Calu3 (cell line): Measurements from ENCODE around the gene COL11A2. TPM values are rescaled to one million over a fixed set of nuclear protein-coding genes. Genes with fewer than 3 reads are reported as not detected.

Experiments
- BruUV-seq: library from RNA; stranded (reverse); fragments of 400-500 nt; replicated peaks from 2 replicates; lab custom pipeline; 2021; lab: Mats Ljungman, UMichigan
- CTCF ChIA-PET: fragments of 300-600 bp; sonication (Branson Sonifier 250); formaldehyde crosslinking; loops from one replicate; lab custom pipeline; 2022; ENCODE audit warnings: antibody characterized with exemption; lab: Charles Lee
- DNase-seq: peaks from one replicate; pipeline ENCODE4 v3.0.0; 2022
- H3K27ac Mint-ChIP-seq: one replicate; pipeline ENCODE4 v1.8.0; 2022; ENCODE audit warnings: mixed read lengths; ENCODE audit not compliant: unreplicated experiment
- H3K27me3 Mint-ChIP-seq: one replicate; pipeline ENCODE4 v1.8.0; 2022; ENCODE audit warnings: mixed read lengths; ENCODE audit not compliant: unreplicated experiment
- H3K36me3 Mint-ChIP-seq: one replicate; pipeline ENCODE4 v1.8.0; 2022; ENCODE audit warnings: mild to moderate bottlenecking, moderate library complexity, mixed read lengths; ENCODE audit not compliant: insufficient read depth, unreplicated experiment
- H3K4me1 Mint-ChIP-seq: one replicate; pipeline ENCODE4 v1.8.0; 2022; ENCODE audit warnings: mild to moderate bottlenecking, low read depth, mixed read lengths; ENCODE audit not compliant: unreplicated experiment
- H3K4me3 Mint-ChIP-seq: one replicate; pipeline ENCODE4 v1.8.0; 2022; ENCODE audit warnings: mild to moderate bottlenecking, low read depth, moderate library complexity, mixed read lengths; ENCODE audit not compliant: unreplicated experiment
- H3K9me3 Mint-ChIP-seq: one replicate; pipeline ENCODE4 v1.8.0; 2022; ENCODE audit warnings: low read depth, mixed read lengths; ENCODE audit not compliant: unreplicated experiment
- CTCF ChIP-seq: fragments of 200-600 bp; IDR thresholded peaks from one replicate; pipeline ENCODE4 v1.8.0; 2022; ENCODE audit warnings: antibody characterized with exemption; ENCODE audit not compliant: unreplicated experiment
- intact Hi-C: fragments of 100-400 bp; cut with micrococcal nuclease; formaldehyde crosslinking; loops from one replicate; pipeline ENCODE4 v1.10.0; 2022; ENCODE audit not compliant: unreplicated experiment
- total RNA-seq: library from RNA; stranded (reverse); gene quantifications from 2 replicates; pipeline ENCODE4 v1.2.3, GENCODE V29; 2022

Gene COL11A2
- total RNA-seq, 1 experiment from 2014 or later = 1.8 TPM

GRCh38 chr6:33171016-33171879 lies 21.0 kb downstream of the COL11A2 start:
- no peak for DNase-seq

GRCh38 chr6:33170176-33171015 lies 21.9 kb downstream of the COL11A2 start:
- H3K36me3 Mint-ChIP-seq = no peaks in the 10 kb centered on the region

More at GRCh38 chr6:33171016-33171879, 21.0 kb downstream of the COL11A2 start:
- BruUV-seq = no TSS peak
- intact Hi-C loops = no loop called here
- H3K36me3 Mint-ChIP-seq = no peaks in the 10 kb centered on the region
- H3K27me3 Mint-ChIP-seq = peaks cover 86% of the 10 kb centered on the region
- H3K27ac Mint-ChIP-seq = no peak overlapping the region
- no peak for TF ChIP-seq CTCF
- peaks cover 9% of the 10 kb centered on the region for H3K4me1 Mint-ChIP-seq
- CTCF ChIA-PET = interaction anchor here (0.5 to 0.7 kb wide), 2 partner anchors 62 to 111 kb away, joined by 3 to 4 read pairs; no protein-coding TSS in a partner anchor
- H3K9me3 Mint-ChIP-seq = no peaks in the 10 kb centered on the region
- no peak overlapping the region for H3K4me3 Mint-ChIP-seq

GRCh38 chr6:33169291-33170175 lies 22.7 kb downstream of the COL11A2 start:
- Mint-ChIP-seq H3K9me3 (no peaks in the 10 kb centered on the region), H3K27ac (no peak overlapping the region), H3K27me3 (peaks cover 86% of the 10 kb centered on the region), H3K36me3 (no peaks in the 10 kb centered on the region), H3K4me3 (no peak overlapping the region), H3K4me1 (peaks cover 9% of the 10 kb centered on the region)
- CTCF ChIA-PET = no interaction called here
- no TSS peak for BruUV-seq
- TF ChIP-seq CTCF = no peak
- DNase-seq = no peak
- intact Hi-C loops = no loop called here

More at GRCh38 chr6:33170176-33171015, 21.9 kb downstream of the COL11A2 start:
- H3K4me1 Mint-ChIP-seq = peaks cover 9% of the 10 kb centered on the region
- no peak for TF ChIP-seq CTCF
- CTCF ChIA-PET = no interaction called here
- H3K27me3 Mint-ChIP-seq = peaks cover 86% of the 10 kb centered on the region
- H3K27ac Mint-ChIP-seq = no peak overlapping the region
- DNase-seq = no peak
- H3K9me3 Mint-ChIP-seq = no peaks in the 10 kb centered on the region
- intact Hi-C loops = no loop called here
- no TSS peak for BruUV-seq
- H3K4me3 Mint-ChIP-seq = no peak overlapping the region

GRCh38 chr6:33168639-33169038 lies 23.6 kb downstream of the COL11A2 start:
- no peak for TF ChIP-seq CTCF
- Mint-ChIP-seq H3K9me3 (no peaks in the 10 kb centered on the region), H3K27me3 (peaks cover 86% of the 10 kb centered on the region), H3K36me3 (no peaks in the 10 kb centered on the region), H3K4me1 (peaks cover 9% of the 10 kb centered on the region), H3K4me3 (no peak overlapping the region), H3K27ac (no peak overlapping the region)
- BruUV-seq = no TSS peak
- DNase-seq = no peak
- CTCF ChIA-PET = no interaction called here
- intact Hi-C loops = no loop called here
